ENCODE results near the gene SMS.
"Not testable (repeated sequence)": the region's sequence is repeated elsewhere in the genome, so short reads cannot be mapped to it uniquely, and the experiment has no call there.

SMS gene

GRCh38 chrX:21940356-21940829, at the start of gene SMS:
SMS (plus strand) TSS chrX:21940709; CDS start chrX:21940825, 116 bp downstream.
- no peak for DNase-seq

GRCh38 chrX:21905313-21905712, 35.2 kb upstream of the SMS start:
- DNase-seq, result no peak

- DNase-seq, result no peak
Observed at GRCh38 chrX:21905953-21906352, 34.6 kb upstream of the SMS start.

GRCh38 chrX:21907260-21907659, 33.2 kb upstream of the SMS start:
- no peak for DNase-seq

- no peak for DNase-seq
Observed at GRCh38 chrX:21911481-21911880, 29.0 kb upstream of the SMS start.

GRCh38 chrX:21912220-21912619, 28.3 kb upstream of the SMS start:
- no peak for DNase-seq

DNA sequence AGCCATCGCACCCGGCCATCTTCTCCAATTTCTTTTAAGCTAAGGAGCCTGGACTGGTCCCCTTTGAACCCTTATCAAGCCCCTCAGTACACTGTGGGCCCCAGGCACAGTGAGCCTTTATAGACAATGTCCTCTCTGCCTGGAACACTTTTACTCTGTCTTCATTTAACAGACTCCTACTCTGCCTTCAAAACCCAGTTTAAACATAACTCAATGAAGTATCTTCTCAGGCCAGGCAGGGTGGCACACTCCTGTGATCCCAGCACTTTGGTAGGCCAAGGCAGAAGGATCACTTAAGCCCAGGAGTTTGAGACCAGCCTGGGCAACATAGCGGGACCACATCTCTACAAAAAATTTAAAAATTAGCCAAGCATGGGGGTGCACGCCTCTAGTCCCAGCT, 27.5 kb upstream of the SMS start:
- DNase-seq, result no peak

GRCh38 chrX:21926116-21926515, 14.4 kb upstream of the SMS start:
- no peak for DNase-seq

GRCh38 chrX:21926527-21927278, 13.8 kb upstream of the SMS start:
- peak; percentile 83 for DNase-seq

DNA sequence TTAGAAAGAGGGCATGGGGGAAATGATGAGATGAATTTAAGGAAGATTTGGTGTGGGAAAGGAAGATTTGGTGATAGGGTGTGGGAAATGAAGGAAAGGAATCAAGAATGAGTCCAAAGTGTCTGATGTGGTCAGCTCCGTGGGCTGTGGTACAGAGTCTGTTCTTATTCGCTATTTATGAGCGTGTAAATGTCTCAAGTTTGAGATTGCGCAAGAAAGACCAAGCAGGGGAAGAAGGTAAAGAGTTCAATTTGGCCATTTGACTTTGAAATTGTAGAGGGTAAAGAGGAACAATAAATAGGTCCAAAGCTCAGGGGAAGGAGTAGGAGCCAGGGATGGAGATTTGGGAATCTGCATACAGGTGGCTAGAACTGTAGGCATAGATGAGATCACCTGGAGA, 11.3 kb upstream of the SMS start:
- DNase-seq, result no peak

- no peak for DNase-seq
Observed at GRCh38 chrX:21930986-21931385, 9.5 kb upstream of the SMS start.

- DNase-seq, result peak; percentile 31
Observed at GRCh38 chrX:21932292-21933002, 8.1 kb upstream of the SMS start.

GRCh38 chrX:21933077-21933476, 7.4 kb upstream of the SMS start:
- no peak for DNase-seq

- no peak for DNase-seq
Observed at GRCh38 chrX:21934414-21934813, 6.1 kb upstream of the SMS start.

DNA sequence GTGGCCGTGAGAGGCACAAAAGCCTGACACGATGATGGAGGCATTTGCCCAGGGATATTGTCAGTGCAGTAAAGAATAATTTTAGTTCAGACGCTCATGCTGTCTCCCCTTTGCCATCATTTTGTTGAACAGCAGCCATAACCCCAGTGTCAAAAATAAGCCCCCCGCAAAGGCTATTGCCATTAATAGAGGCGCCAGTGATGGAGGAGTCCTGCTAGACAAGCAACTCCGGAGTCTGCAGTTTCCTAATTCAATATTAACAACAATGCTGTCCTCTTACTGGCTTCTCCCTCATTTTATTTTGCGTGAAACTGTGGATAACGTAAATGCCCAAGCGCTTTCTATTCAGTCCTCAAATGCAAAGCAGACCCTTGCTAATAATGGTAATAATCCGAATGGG, 603 bp upstream of the SMS start:
- no peak for DNase-seq

DNA sequence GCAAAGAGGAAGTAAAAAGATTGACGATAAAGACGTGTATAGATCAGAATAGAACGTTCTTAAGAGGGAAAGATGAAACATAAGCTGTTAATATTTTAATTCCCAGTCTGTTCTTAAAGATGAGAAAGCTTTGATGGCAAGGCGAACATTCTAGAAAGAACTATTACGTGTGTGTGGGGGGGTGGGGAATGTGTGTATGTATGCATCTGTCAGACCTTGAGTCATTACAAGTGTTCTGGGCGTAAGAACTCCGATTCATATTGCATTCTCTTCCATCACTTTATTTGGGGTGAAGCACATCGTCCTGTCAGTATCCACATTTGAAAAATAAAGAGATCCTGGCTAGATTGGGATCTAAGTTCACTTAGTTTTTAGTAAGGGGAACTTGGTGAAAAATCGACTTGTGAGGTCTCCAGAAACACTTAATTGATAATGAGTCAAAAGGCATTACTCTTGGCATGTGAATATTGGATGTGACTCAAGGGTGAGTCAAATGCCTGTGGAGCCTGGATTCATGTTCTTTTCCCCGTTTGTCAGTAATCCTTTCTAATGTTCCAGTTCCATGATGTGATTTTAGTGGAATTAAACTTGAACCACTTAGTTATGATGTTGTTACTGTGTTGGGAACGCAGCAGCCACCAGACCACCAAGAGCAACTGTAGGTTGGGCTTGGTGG, 3.1 kb downstream of the SMS start:
- DNase-seq, result peak; percentile 13

DNA sequence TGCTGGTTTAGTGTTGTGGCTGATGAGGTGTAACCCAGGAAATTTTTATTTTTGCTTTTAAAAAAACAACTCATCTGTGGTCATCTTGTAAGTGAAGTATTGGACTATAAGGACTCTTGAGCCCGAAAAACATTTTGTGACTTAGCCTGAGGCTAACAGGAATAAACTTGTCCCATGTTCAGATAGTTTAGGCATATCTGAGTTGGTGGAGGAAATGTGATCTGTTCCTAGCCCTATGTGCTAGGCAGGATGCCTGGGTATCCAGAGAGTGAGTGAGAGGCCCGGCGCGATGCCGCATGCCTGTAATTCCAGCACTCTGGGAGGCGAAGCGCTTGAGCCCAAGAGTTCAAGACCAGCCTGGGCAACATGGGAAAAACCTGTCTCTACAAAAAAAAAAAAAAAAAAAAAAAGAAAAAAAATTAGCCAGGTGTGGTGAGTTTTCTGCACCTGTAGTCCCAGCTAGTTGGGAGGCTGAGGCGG, 3.7 kb downstream of the SMS start:
- no peak for DNase-seq

DNA sequence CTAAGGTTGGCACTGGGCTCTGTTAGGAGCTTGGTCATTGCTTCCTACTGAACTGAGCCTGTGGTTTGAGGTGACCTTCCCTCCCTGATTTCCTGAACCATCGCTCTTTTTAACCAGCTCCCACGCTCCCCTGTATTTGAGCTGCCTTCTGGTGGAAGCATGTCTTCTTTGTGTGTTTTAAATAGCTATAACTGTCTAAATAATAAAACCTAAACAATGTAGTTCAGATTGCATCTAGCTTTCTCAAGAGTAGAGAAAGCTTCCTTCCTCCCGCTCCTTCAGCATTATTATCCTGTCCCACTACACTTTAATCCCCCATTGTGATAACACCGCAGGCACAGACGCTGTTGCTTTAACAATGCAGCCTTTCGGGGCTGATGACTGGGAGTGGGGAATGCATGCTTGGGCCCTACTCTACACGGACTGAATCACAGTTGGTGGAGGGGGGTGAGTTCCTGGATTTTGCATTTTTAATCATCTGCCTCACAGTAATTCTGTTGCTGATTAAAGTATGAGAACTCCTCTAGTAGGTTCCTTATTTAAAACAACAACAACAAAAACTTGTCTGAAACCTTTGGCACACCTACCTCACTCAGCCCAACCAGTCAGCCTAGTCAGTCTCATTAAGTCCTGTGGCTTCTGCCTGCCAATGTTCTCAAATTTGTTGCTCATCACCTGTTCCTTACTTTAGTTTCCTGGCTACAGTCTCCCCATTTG, 6.6 kb downstream of the SMS start:
- no peak for DNase-seq

DNA sequence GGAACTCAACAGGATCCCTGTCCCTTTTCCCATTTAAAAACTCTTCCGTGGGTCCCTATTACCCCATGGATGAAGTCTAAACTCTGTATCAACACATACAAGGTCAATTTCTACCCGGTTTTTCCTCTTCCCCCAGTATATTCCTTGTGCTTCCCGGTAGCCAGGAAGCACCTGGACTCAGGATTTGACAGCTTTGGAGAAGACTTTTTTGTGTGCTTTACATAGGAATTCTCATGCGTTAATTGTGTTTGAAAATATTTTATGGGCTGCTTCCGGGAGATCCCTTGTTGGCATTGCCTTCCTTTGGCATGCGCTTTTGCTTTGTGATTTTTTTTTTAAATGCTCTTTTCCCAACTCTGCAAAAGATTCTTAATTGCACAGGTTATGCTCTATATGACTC, 7.2 kb downstream of the SMS start:
- no peak for DNase-seq

DNA sequence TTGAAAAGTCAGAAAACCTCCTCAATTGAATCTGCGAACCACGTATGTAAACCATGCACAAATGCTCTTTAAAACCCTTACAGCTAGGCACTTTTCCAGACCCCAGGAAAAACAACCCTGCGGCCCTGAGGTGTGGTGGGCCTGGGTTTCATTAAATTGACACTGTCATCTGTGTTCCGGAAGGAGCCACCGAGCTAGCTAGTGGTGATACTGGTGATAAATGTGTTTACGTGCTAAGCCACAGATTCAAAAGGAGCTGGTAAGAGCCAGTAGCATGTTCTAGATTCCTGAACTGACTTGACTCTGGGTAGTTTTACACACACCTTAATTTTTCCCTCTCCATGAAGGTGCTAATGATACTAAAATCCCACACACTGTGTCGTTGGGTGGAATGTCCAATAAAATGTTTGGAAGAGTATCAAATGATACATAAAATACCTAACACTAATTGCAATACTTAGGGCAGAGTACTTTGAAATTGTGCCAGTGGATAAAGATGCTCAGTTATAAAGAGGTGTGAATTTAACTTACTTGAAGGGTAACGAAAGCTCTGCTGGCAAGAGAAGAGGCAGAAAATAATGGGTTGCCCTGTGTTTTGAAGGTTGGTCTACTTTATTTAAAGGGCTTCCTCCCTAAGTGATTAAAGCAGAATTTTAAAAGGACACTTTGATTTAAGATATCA, 8.5 kb downstream of the SMS start:
- DNase-seq, result no peak

GRCh38 chrX:21949689-21950088, 9.2 kb downstream of the SMS start:
- DNase-seq, result no peak

- DNase-seq, result not testable (repeated sequence)
Observed at GRCh38 chrX:21950557-21950956, 10.0 kb downstream of the SMS start.

Measured in amniotic stem cell (primary cell).